PC-9 (cell line): ENCODE results near the gene HOXB6. TPM values are rescaled to one million over a fixed set of nuclear protein-coding genes. Genes with fewer than 3 reads are reported as not detected.

ENCODE experiments used
- BruUV-seq: library from RNA; stranded (reverse); fragments of 400-500 nt; replicated peaks from 2 replicates; lab custom pipeline; 2021; lab: Mats Ljungman, UMichigan
- CTCF ChIA-PET: fragments of 300-600 bp; sonication (Branson Sonifier 250); formaldehyde crosslinking; loops from one replicate; lab custom pipeline; 2022; ENCODE audit warnings: antibody characterized with exemption; lab: Charles Lee
- POLR2A ChIA-PET: fragments of 300-600 bp; sonication (Branson Sonifier 250); formaldehyde crosslinking; loops from one replicate; lab custom pipeline; 2022; ENCODE audit warnings: antibody characterized with exemption; ENCODE audit not compliant: unreplicated experiment; lab: Charles Lee
- DNase-seq, 2 experiments: peaks; one replicate each; pipeline versions ENCODE4 v3.0.0 to v3.0.0-alpha.2; 2015 to 2022; ENCODE audit warnings: mixed read lengths in 1 of 2
- H2AFZ ChIP-seq: fragments of 200-600 bp; sonication (generic); 2 replicates; pipeline ENCODE4 v1.8.1; 2017; ENCODE audit warnings: antibody characterized with exemption
- H3F3A ChIP-seq: fragments of 200-600 bp; sonication (generic); 2 replicates; pipeline ENCODE4 v1.8.1; 2017; ENCODE audit warnings: antibody characterized with exemption, mild to moderate bottlenecking, low read depth; ENCODE audit not compliant: insufficient read depth
- H3K27ac ChIP-seq: fragments of 200-600 bp; sonication (generic); 2 replicates; pipeline ENCODE4 v1.6.1; 2016; ENCODE audit warnings: mixed run types
- H3K27me3 ChIP-seq: fragments of 200-600 bp; sonication (generic); 2 replicates; pipeline ENCODE4 v1.6.1; 2016; ENCODE audit warnings: low read depth, mixed run types; ENCODE audit not compliant: insufficient read depth
- H3K36me3 ChIP-seq: fragments of 200-600 bp; sonication (generic); 2 replicates; pipeline ENCODE4 v1.6.1; 2016; ENCODE audit warnings: low read depth, mixed run types
- H3K4me1 ChIP-seq: fragments of 200-600 bp; sonication (generic); replicated peaks from 2 replicates; pipeline ENCODE4 v1.6.1; 2016; ENCODE audit warnings: mixed run types; ENCODE audit not compliant: insufficient read depth
- H3K4me2 ChIP-seq: fragments of 200-600 bp; sonication (generic); 2 replicates; pipeline ENCODE4 v1.6.1; 2017; ENCODE audit warnings: mixed run types
- H3K4me3 ChIP-seq: fragments of 200-600 bp; sonication (generic); 2 replicates; pipeline ENCODE4 v1.6.1; 2016; ENCODE audit warnings: mixed run types
- H3K79me2 ChIP-seq: fragments of 200-600 bp; sonication (generic); 2 replicates; pipeline ENCODE4 v1.6.1; 2017; ENCODE audit warnings: low read depth, mixed run types
- H3K9me2 ChIP-seq: fragments of 200-600 bp; sonication (generic); 2 replicates; pipeline ENCODE4 v1.8.1; 2017; ENCODE audit warnings: mild to moderate bottlenecking; ENCODE audit not compliant: insufficient read depth
- H3K9me3 ChIP-seq: fragments of 200-600 bp; sonication (generic); 2 replicates; pipeline ENCODE4 v1.8.1; 2016; ENCODE audit warnings: low read depth; ENCODE audit not compliant: insufficient read depth
- H4K20me1 ChIP-seq: fragments of 200-600 bp; sonication (generic); 2 replicates; pipeline ENCODE4 v1.8.1; 2017; ENCODE audit not compliant: insufficient read depth
- CTCF ChIP-seq: fragments of 200-600 bp; sonication (generic); conservative IDR thresholded peaks from 2 replicates; pipeline ENCODE4 v1.6.1; 2017; ENCODE audit warnings: mixed run types, antibody characterized with exemption, mild to moderate bottlenecking, moderate library complexity
- EZH2 ChIP-seq: fragments of 200-600 bp; sonication (generic); IDR thresholded peaks from 2 replicates; pipeline ENCODE4 v1.8.0; 2017; ENCODE audit warnings: antibody characterized with exemption, low read depth
- intact Hi-C: fragments of 100-400 bp; cut with micrococcal nuclease; formaldehyde crosslinking; loops from one replicate; pipeline ENCODE4 v1.10.0; 2022; ENCODE audit not compliant: unreplicated experiment
- total RNA-seq: library from RNA; stranded (reverse); gene quantifications from 2 replicates; pipeline ENCODE4 v1.2.3, GENCODE V29; 2021

The HOXB6 gene
- total RNA-seq, 1 experiment from 2014 or later, result 30.7 TPM

GRCh38 chr17:48569674-48570324, 35.0 kb downstream of the HOXB6 start:
- POLR2A ChIA-PET, result no interaction called here
- DNase-seq, result no peak
- H4K20me1 ChIP-seq, result no peaks in the 10 kb centered on the region
- TF ChIP-seq CTCF, result no peak
- TF ChIP-seq EZH2, result no peak
- CTCF ChIA-PET, result interaction anchor here (0.6 kb wide), 2 partner anchors 48 to 228 kb away, joined by 4 to 7 read pairs; no protein-coding TSS in a partner anchor
- intact Hi-C loops, result no loop called here
- H3K79me2 ChIP-seq, result no peaks in the 10 kb centered on the region
- no peaks in the 10 kb centered on the region for H3K9me3 ChIP-seq
- H3K4me1 ChIP-seq, result 0 out of 2 replicates have a peak, but pooled peaks cover 6% of the 10 kb centered on the region
- H3K27ac ChIP-seq, result no peak overlapping the region
- no peak overlapping the region for H2AFZ ChIP-seq
- H3K4me2 ChIP-seq, result no peak overlapping the region
- no TSS peak for BruUV-seq
- no peaks in the 10 kb centered on the region for H3K9me2 ChIP-seq
- H3F3A ChIP-seq, result no peaks in the 10 kb centered on the region
- H3K27me3 ChIP-seq, result no peaks in the 10 kb centered on the region
- H3K4me3 ChIP-seq, result no peak overlapping the region
- no peaks in the 10 kb centered on the region for H3K36me3 ChIP-seq

GRCh38 chr17:48569240-48569582, 35.6 kb downstream of the HOXB6 start:
- H3K4me2 ChIP-seq, result no peak overlapping the region
- H3K27me3 ChIP-seq, result no peaks in the 10 kb centered on the region
- H2AFZ ChIP-seq, result no peak overlapping the region
- no peaks in the 10 kb centered on the region for H3K9me2 ChIP-seq
- POLR2A ChIA-PET, result no interaction called here
- intact Hi-C loops, result no loop called here
- DNase-seq, result no peak
- 0 out of 2 replicates have a peak, but pooled peaks cover 6% of the 10 kb centered on the region for H3K4me1 ChIP-seq
- no peaks in the 10 kb centered on the region for H3K36me3 ChIP-seq
- H3K79me2 ChIP-seq, result no peaks in the 10 kb centered on the region
- no peak for TF ChIP-seq EZH2
- no peak for TF ChIP-seq CTCF
- H3F3A ChIP-seq, result no peaks in the 10 kb centered on the region
- H3K27ac ChIP-seq, result no peak overlapping the region
- no peaks in the 10 kb centered on the region for H3K9me3 ChIP-seq
- CTCF ChIA-PET, result no interaction called here
- no peaks in the 10 kb centered on the region for H4K20me1 ChIP-seq
- no TSS peak for BruUV-seq
- no peak overlapping the region for H3K4me3 ChIP-seq

- no peak overlapping the region for H3K27ac ChIP-seq
- no peak overlapping the region for H3K4me2 ChIP-seq
- intact Hi-C loops, result no loop called here
- no peaks in the 10 kb centered on the region for H3K36me3 ChIP-seq
- DNase-seq, result no peak
- TF ChIP-seq EZH2 (no peak), CTCF (no peak)
- no peaks in the 10 kb centered on the region for H3K27me3 ChIP-seq
- ChIA-PET POLR2A (interaction anchor here (0.6 kb wide), 1 partner anchor 207 kb away, joined by 3 read pairs; no protein-coding TSS in a partner anchor), CTCF (no interaction called here)
- no peaks in the 10 kb centered on the region for H3K9me2 ChIP-seq
- no peaks in the 10 kb centered on the region for H3K9me3 ChIP-seq
- no peak overlapping the region for H3K4me3 ChIP-seq
- H3F3A ChIP-seq, result no peaks in the 10 kb centered on the region
- H4K20me1 ChIP-seq, result no peaks in the 10 kb centered on the region
- H3K4me1 ChIP-seq, result 0 out of 2 replicates have a peak, but pooled peaks cover 6% of the 10 kb centered on the region
- H2AFZ ChIP-seq, result no peak overlapping the region
- no TSS peak for BruUV-seq
- H3K79me2 ChIP-seq, result no peaks in the 10 kb centered on the region
These were observed 36.1 kb downstream of the HOXB6 start for GRCh38 chr17:48568499-48569239.
